K562 (cell line): ENCODE measurements around the gene MFF. TPM values are rescaled to one million over a fixed set of nuclear protein-coding genes. Genes with fewer than 3 reads are reported as not detected.

ENCODE experiments used
- ATAC-seq: fragments of 200-7000 bp; cut with Tn5 transposase; 3 replicates; pipeline ENCODE4 v1.9.1; 2020; ENCODE audit warnings: moderate library complexity
- BruUV-seq: library from RNA; stranded (reverse); fragments of 400-500 nt; replicated peaks from 2 replicates; lab custom pipeline; 2021; lab: Mats Ljungman, UMichigan
- CTCF ChIA-PET: fragments of 300-600 bp; formaldehyde crosslinking; extraction: SDS; loops from one replicate; lab custom pipeline; 2021; ENCODE audit warnings: low intra/inter-chr PET ratio; lab: Yijun Ruan, JAX
- POLR2A ChIA-PET: fragments of 300-600, 350-650 bp; sonication (Branson Sonifier 250); formaldehyde crosslinking; extraction: SDS; loops from one replicate; lab custom pipeline; 2021; ENCODE audit warnings: antibody characterized with exemption, inconsistent platforms; lab: Yijun Ruan, JAX
- DNase-seq, 4 experiments: peaks; one replicate each; pipeline versions ENCODE4 v3.0.0 to v3.0.0-alpha.2; 2011 to 2018; ENCODE audit warnings: low spot score in 3 of 4, mixed read lengths in 3 of 4; ENCODE audit errors: extremely low read depth in 1 of 4
- FAIRE-seq: peaks from 2 replicates; lab custom pipeline; 2011; peaks lifted over from hg19 to GRCh38; lab: Jason Lieb, UNC
- H2AFZ ChIP-seq: 2 replicates; pipeline ENCODE4 v1.6.0; 2011; ENCODE audit warnings: low read depth, low read length, control low read depth, inconsistent platforms
- H3K27ac ChIP-seq: fragments of 200-600 bp; 3 replicates; pipeline ENCODE4 v1.8.0; 2011; ENCODE audit warnings: low read depth, mild to moderate bottlenecking, control low read depth, inconsistent platforms, low read length, moderate library complexity, mixed read lengths; ENCODE audit errors: extremely low read depth
- H3K27me3 ChIP-seq, 2 experiments: fragments of 300-600 bp in 1 of 2; 2 replicates in 1 of 2; 3 replicates in 1 of 2; pipeline versions ENCODE4 v1.6.0 to v1.8.0; 2011; ENCODE audit warnings: inconsistent platforms in 2 of 2, low read length in 2 of 2, mild to moderate bottlenecking in 1 of 2, mixed read lengths in 1 of 2, moderate library complexity in 1 of 2; ENCODE audit not compliant: control insufficient read depth in 2 of 2, insufficient read depth in 2 of 2
- H3K36me3 ChIP-seq: fragments of 300-600 bp; 3 replicates; pipeline ENCODE4 v1.8.0; 2011; ENCODE audit warnings: mild to moderate bottlenecking, low read length, inconsistent platforms; ENCODE audit not compliant: control insufficient read depth, insufficient read depth
- H3K4me1 ChIP-seq, 2 experiments: fragments of 200-600 bp in 1 of 2; replicated peaks in 1 of 2; 2 replicates in 1 of 2; 3 replicates in 1 of 2; pipeline versions ENCODE4 v1.5.1 to v1.8.0; 2011; ENCODE audit warnings: inconsistent platforms in 2 of 2, low read length in 2 of 2, mild to moderate bottlenecking in 1 of 2, mixed read lengths in 1 of 2, moderate library complexity in 1 of 2; ENCODE audit not compliant: control insufficient read depth in 2 of 2, insufficient read depth in 2 of 2
- H3K4me2 ChIP-seq: 2 replicates; pipeline ENCODE4 v1.6.1; 2011; ENCODE audit warnings: low read length, control low read depth, inconsistent platforms, mixed read lengths; ENCODE audit not compliant: insufficient read depth
- H3K4me3 ChIP-seq: fragments of 200-600 bp; sonication (generic), shearing (Covaris generic); 2 replicates; pipeline ENCODE4 v1.5.1; 2016; ENCODE audit warnings: control low read depth, inconsistent platforms
- H3K79me2 ChIP-seq: fragments of 200-600 bp; 3 replicates; pipeline ENCODE4 v1.8.0; 2011; ENCODE audit warnings: low read length, inconsistent platforms; ENCODE audit not compliant: control insufficient read depth, insufficient read depth
- H3K9ac ChIP-seq, 2 experiments: 2 replicates each; pipeline versions ENCODE4 v1.6.0 to v1.6.1; 2011; ENCODE audit warnings: low read depth in 2 of 2, low read length in 2 of 2, control low read depth in 1 of 2, inconsistent platforms in 1 of 2, mild to moderate bottlenecking in 1 of 2, mixed read lengths in 1 of 2; ENCODE audit not compliant: insufficient read depth in 1 of 2
- H3K9me1 ChIP-seq: one replicate; pipeline ENCODE4 v1.6.0; 2011; ENCODE audit warnings: inconsistent platforms, mild to moderate bottlenecking, low read length, moderate library complexity; ENCODE audit not compliant: control insufficient read depth, insufficient read depth
- H3K9me3 ChIP-seq: replicated peaks from 2 replicates; pipeline ENCODE4 v1.5.1; 2011; ENCODE audit warnings: low read depth, low read length, inconsistent platforms; ENCODE audit not compliant: control insufficient read depth, insufficient read depth
- H4K20me1 ChIP-seq: replicated peaks from 2 replicates; pipeline ENCODE4 v1.6.1; 2011; ENCODE audit warnings: low read length, inconsistent platforms, mixed read lengths; ENCODE audit not compliant: control insufficient read depth, insufficient read depth
- MIER1 ChIP-seq: fragments of 450-650 bp; IDR thresholded peaks from 2 replicates; pipeline ENCODE4 v1.6.1; 2016; ENCODE audit warnings: antibody characterized with exemption, mild to moderate bottlenecking, low read depth
- WGBS: fragments of 100-300 bp; shearing (Covaris generic); methylation state at CpG from one replicate; pipeline ENCODE4 v1.1.6; 2016; ENCODE audit warnings: low coverage, mixed read lengths; ENCODE audit not compliant: insufficient coverage; ENCODE audit errors: missing lambda C conversion rate; 5-methylcytosine and 5-hydroxymethylcytosine counted together
- in situ Hi-C: fragments of 300-500 bp; cut with MboI; formaldehyde crosslinking; loops from 4 replicates; pipeline ENCODE4 v1.15.0; 2018; ENCODE audit warnings: inconsistent platforms, mixed read lengths
- intact Hi-C: fragments of 100-400 bp; cut with micrococcal nuclease; formaldehyde crosslinking; loops from 2 replicates; pipeline ENCODE4 v1.14.2; 2022
- polyA plus RNA-seq, 8 experiments: library from polyadenylated mRNA; depleted of rRNA in 4 of 8; stranded (reverse) in 5 of 8; unstranded in 3 of 8; fragments of >200 nt; fragmentation: Nextera tagmentation in 2 of 8; fragmentation: Illumina TruSeq in 1 of 8; extraction: Ambion mirVana in 2 of 8; extraction: Trizol in 1 of 8; gene quantifications; 2 replicates each; pipeline versions ENCODE4 v1.2.1 to v1.2.3, GENCODE V29; 2011 to 2014; ENCODE audit warnings: inconsistent platforms in 1 of 8, missing spikeins in 1 of 8
- total RNA-seq, 7 experiments: library from RNA; depleted of rRNA in 6 of 7; stranded (reverse); fragments of >200 nt in 6 of 7; fragmentation: Illumina TruSeq in 2 of 7; extraction: Trizol in 2 of 7; gene quantifications; 2 replicates each; pipeline versions ENCODE4 v1.2.1 to v1.2.3, GENCODE V29; 2011 to 2021; ENCODE audit warnings: low replicate concordance in 1 of 7
- TF ChIP-seq, protein P1 (sequence below), 3 experiments: IDR thresholded peaks in 2 of 3; conservative IDR thresholded peaks in 1 of 3; 2 replicates each; pipeline ENCODE4 v1.5.1; 2011 to 2012; ENCODE audit warnings: low read length in 3 of 3, mild to moderate bottlenecking in 3 of 3, control low read depth in 2 of 3, improper control_type of control experiment in 1 of 3, inconsistent platforms in 1 of 3, low read depth in 1 of 3, mixed read lengths in 1 of 3, moderate library complexity in 1 of 3; ENCODE audit not compliant: insufficient read depth in 2 of 3

Gene MFF
- total and polyA plus RNA-seq, 9 of the 15 experiments (the other 6 are each of a cell fraction or from before 2014, with no cell fraction given), result 9.4 to 75.4 (median 55.7) TPM

DNA sequence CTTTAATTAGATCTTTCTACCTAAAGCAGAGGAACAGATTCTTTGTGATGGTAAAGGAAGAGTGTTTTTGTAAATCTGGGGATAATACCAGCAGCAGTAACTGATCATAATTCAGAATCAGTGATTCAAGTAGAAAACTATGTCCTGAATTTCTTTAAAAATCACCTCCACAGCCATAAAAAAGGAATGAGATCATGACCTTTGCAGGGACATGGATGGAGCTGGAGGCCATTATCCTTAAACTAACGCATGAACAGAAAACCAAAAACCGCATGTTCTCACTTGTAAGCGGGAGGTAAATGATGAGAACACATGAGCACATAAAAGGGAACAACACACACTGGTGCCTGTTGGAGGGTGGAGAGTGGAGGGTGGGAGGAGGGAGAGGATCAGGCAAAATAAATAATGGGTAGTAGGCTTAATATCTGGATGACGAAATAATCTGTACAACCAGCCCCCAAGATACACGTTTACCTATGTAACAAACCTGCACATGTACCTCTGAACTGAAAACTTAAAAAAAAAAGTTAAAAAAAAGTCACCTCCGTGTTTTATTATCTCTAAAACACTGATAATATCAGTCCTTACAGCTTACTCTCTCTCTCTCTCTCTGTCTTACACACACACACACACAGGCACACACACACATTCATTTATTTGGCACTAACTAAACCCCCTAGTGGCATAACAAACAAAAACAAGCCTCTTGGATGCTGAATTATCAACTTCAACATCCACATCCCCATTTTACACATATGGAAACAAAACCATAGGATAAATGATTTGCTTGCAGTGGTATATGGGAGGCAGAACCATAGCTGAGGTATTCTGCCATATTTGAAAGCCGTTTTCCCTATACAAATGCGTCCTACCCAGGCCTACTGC is 52.7 kb downstream of the MFF start:
- Histone ChIP-seq H4K20me1 (no peaks in the 10 kb centered on the region), H3K4me2 (no peak overlapping the region), H3K9ac (no peak overlapping the region), H3K4me3 (no peak overlapping the region), H3K9me3 (no peaks in the 10 kb centered on the region)
- no TSS peak for BruUV-seq
- in situ Hi-C loops, result no loop called here
- DNase-seq, result no peak
- 5% methylated on average over 7 of the region's 8 CpGs for WGBS
- no peak for TF ChIP-seq MIER1
- TF ChIP-seq, protein P1, sequence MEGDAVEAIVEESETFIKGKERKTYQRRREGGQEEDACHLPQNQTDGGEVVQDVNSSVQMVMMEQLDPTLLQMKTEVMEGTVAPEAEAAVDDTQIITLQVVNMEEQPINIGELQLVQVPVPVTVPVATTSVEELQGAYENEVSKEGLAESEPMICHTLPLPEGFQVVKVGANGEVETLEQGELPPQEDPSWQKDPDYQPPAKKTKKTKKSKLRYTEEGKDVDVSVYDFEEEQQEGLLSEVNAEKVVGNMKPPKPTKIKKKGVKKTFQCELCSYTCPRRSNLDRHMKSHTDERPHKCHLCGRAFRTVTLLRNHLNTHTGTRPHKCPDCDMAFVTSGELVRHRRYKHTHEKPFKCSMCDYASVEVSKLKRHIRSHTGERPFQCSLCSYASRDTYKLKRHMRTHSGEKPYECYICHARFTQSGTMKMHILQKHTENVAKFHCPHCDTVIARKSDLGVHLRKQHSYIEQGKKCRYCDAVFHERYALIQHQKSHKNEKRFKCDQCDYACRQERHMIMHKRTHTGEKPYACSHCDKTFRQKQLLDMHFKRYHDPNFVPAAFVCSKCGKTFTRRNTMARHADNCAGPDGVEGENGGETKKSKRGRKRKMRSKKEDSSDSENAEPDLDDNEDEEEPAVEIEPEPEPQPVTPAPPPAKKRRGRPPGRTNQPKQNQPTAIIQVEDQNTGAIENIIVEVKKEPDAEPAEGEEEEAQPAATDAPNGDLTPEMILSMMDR (IDR thresholded peaks at IDR 0.05 in 2 of 3, conservative IDR thresholded peaks at IDR 0.05 in 1 of 3; ENCODE audit: insufficient read depth in 2 of 3, low read depth in 1 of 3, low read length in 3 of 3), result peak in 1 of 3 experiments; percentile 8; a peak in 1 of 6 replicates
- TF ChIP-seq, all 486 proteins: peak for 1
- Histone ChIP-seq H3K79me2 (no peaks in the 10 kb centered on the region), H3K4me1 (no peaks in the 10 kb centered on the region; a peak in 1 of 5 replicates), H2AFZ (no peak overlapping the region), H3K27ac (no peak overlapping the region), H3K9me1 (no peaks in the 10 kb centered on the region), H3K36me3 (no peaks in the 10 kb centered on the region), H3K27me3 (peaks cover 0 to 5% of the 10 kb centered on the region in 2 experiments; a peak in 1 of 5 replicates)
- CTCF ChIA-PET, result no interaction called here
- ATAC-seq, result no peak
- intact Hi-C loops, result no loop called here
- FAIRE-seq, result no peak
- POLR2A ChIA-PET, result interaction anchor here (1.2 kb wide), 1 partner anchor 15 kb away, joined by 3 read pairs; no protein-coding TSS in a partner anchor
